ENCODE results near the gene DYRK1B. TPM values are rescaled to one million over a fixed set of nuclear protein-coding genes. Genes with fewer than 3 reads are reported as not detected.
"Not testable (repeated sequence)": the region's sequence is repeated elsewhere in the genome, so short reads cannot be mapped to it uniquely, and the experiment has no call there.

The DYRK1B gene
- 27.6 TPM for polyA plus RNA-seq
- long read RNA-seq, donor 1, partial matches to known transcripts: 0 of 5 reads
- long read RNA-seq, donor 1, other reads (novel, unspliced or antisense): 0 of 5 reads
- long read RNA-seq, donor 2, partial matches to known transcripts: 0 of 5 reads
- long read RNA-seq, donor 2, other reads (novel, unspliced or antisense): 0 of 5 reads
- long read RNA-seq, donor 3: 0 reads
- long read RNA-seq, donor 4, partial matches to known transcripts: 0 of 1 reads
- long read RNA-seq, donor 4, other reads (novel, unspliced or antisense): 0 of 1 reads
- long read RNA-seq, donor 5, partial matches to known transcripts: 0 of 7 reads
- long read RNA-seq, donor 5, other reads (novel, unspliced or antisense): 0 of 7 reads
- long read RNA-seq, donor 6, partial matches to known transcripts: 0 of 2 reads
- long read RNA-seq, donor 6, other reads (novel, unspliced or antisense): 0 of 2 reads
- long read RNA-seq, donor 7, partial matches to known transcripts: 0 of 1 reads
- long read RNA-seq, donor 7, other reads (novel, unspliced or antisense): 0 of 1 reads
- long read RNA-seq, donor 8, transcript DYRK1B-203 (11 exons, 2,007 nt): major isoform, 5 of 9 reads
- long read RNA-seq, donor 8, partial matches to known transcripts: 0 of 9 reads
- long read RNA-seq, donor 8, other reads (novel, unspliced or antisense): 0 of 9 reads
- long read RNA-seq, donor 9, partial matches to known transcripts: 0 of 5 reads
- long read RNA-seq, donor 9, other reads (novel, unspliced or antisense): 0 of 5 reads
- long read RNA-seq, donor 10, partial matches to known transcripts: 0 of 7 reads
- long read RNA-seq, donor 10, other reads (novel, unspliced or antisense): 0 of 7 reads
- long read RNA-seq, donor 11, partial matches to known transcripts: 0 of 3 reads
- long read RNA-seq, donor 11, other reads (novel, unspliced or antisense): 0 of 3 reads

- Histone ChIP-seq H3K4me3 (ENCODE audit: low read length) (peak within 1 kb of the TSS; percentile 87), H3K36me3 (ENCODE audit: control insufficient read depth, insufficient read depth, low read length) (peaks cover 70% of the 10 kb centered on the region), H3K27ac (ENCODE audit: low read length) (peak within 1 kb of the TSS; percentile 92), H3K9me3 (ENCODE audit: control insufficient read depth, low read depth, low read length) (no peaks in the 10 kb centered on the region), H3K4me1 (ENCODE audit: control insufficient read depth, insufficient read depth, low read length) (peaks cover 18% of the 10 kb centered on the region), H3K27me3 (ENCODE audit: control insufficient read depth, insufficient read depth, low read length) (no peaks in the 10 kb centered on the region)
- WGBS (ENCODE audit: insufficient coverage, low lambda C conversion rate): no CpG with 5 or more reads among the region's 59 CpGs
- DNase-seq: peak; percentile 98 to 99
Observed at GRCh38 chr19:39833464-39834286, at the start of gene DYRK1B. Gene DYRK1B (minus strand): TSS chr19:39834162. CDS start chr19:39831867, 2,295 bp downstream.

- WGBS (ENCODE audit: insufficient coverage, low lambda C conversion rate): no CpG with 5 or more reads among the region's 10 CpGs
Observed at GRCh38 chr19:39882645-39883044, 48.7 kb upstream of the DYRK1B start.

GRCh38 chr19:39881495-39882110 is 47.6 kb upstream of the DYRK1B start:
- H3K4me3 ChIP-seq (ENCODE audit: low read length); H3K9me3 ChIP-seq (ENCODE audit: control insufficient read depth, low read depth, low read length); H3K27ac ChIP-seq (ENCODE audit: low read length); H3K36me3 ChIP-seq (ENCODE audit: control insufficient read depth, insufficient read depth, low read length); H3K4me1 ChIP-seq (ENCODE audit: control insufficient read depth, insufficient read depth, low read length); H3K27me3 ChIP-seq (ENCODE audit: control insufficient read depth, insufficient read depth, low read length): not testable (repeated sequence)
- DNase-seq: peak in 1 of 2 donors; percentile 31
- WGBS (ENCODE audit: insufficient coverage, low lambda C conversion rate): no CpG with 5 or more reads among the region's 15 CpGs

More at GRCh38 chr19:39882645-39883044, 48.7 kb upstream of the DYRK1B start:
- H3K4me1 ChIP-seq (ENCODE audit: control insufficient read depth, insufficient read depth, low read length); H3K27ac ChIP-seq (ENCODE audit: low read length); DNase-seq; H3K4me3 ChIP-seq (ENCODE audit: low read length); H3K36me3 ChIP-seq (ENCODE audit: control insufficient read depth, insufficient read depth, low read length); H3K27me3 ChIP-seq (ENCODE audit: control insufficient read depth, insufficient read depth, low read length); H3K9me3 ChIP-seq (ENCODE audit: control insufficient read depth, low read depth, low read length): not testable (repeated sequence)

GRCh38 chr19:39880241-39880640 is 46.3 kb upstream of the DYRK1B start:
- DNase-seq; H3K4me1 ChIP-seq (ENCODE audit: control insufficient read depth, insufficient read depth, low read length); H3K4me3 ChIP-seq (ENCODE audit: low read length); H3K27ac ChIP-seq (ENCODE audit: low read length); H3K9me3 ChIP-seq (ENCODE audit: control insufficient read depth, low read depth, low read length); H3K27me3 ChIP-seq (ENCODE audit: control insufficient read depth, insufficient read depth, low read length); H3K36me3 ChIP-seq (ENCODE audit: control insufficient read depth, insufficient read depth, low read length): not testable (repeated sequence)
- no CpG with 5 or more reads among the region's 5 CpGs for whole genome bisulfite sequencing (ENCODE audit: insufficient coverage, low lambda C conversion rate)

GRCh38 chr19:39879796-39880195 is 45.8 kb upstream of the DYRK1B start:
- not testable (repeated sequence) for H3K4me3 ChIP-seq (ENCODE audit: low read length)

GRCh38 chr19:39878866-39879265 is 44.9 kb upstream of the DYRK1B start:
- DNase-seq; H3K27ac ChIP-seq (ENCODE audit: low read length); H3K4me1 ChIP-seq (ENCODE audit: control insufficient read depth, insufficient read depth, low read length); H3K9me3 ChIP-seq (ENCODE audit: control insufficient read depth, low read depth, low read length); H3K4me3 ChIP-seq (ENCODE audit: low read length); H3K36me3 ChIP-seq (ENCODE audit: control insufficient read depth, insufficient read depth, low read length); H3K27me3 ChIP-seq (ENCODE audit: control insufficient read depth, insufficient read depth, low read length): not testable (repeated sequence)
- WGBS (ENCODE audit: insufficient coverage, low lambda C conversion rate): no CpG with 5 or more reads among the region's 11 CpGs

More at GRCh38 chr19:39879796-39880195, 45.8 kb upstream of the DYRK1B start:
- not testable (repeated sequence) for H3K27ac ChIP-seq (ENCODE audit: low read length); DNase-seq; H3K9me3 ChIP-seq (ENCODE audit: control insufficient read depth, low read depth, low read length); H3K36me3 ChIP-seq (ENCODE audit: control insufficient read depth, insufficient read depth, low read length); H3K4me1 ChIP-seq (ENCODE audit: control insufficient read depth, insufficient read depth, low read length); H3K27me3 ChIP-seq (ENCODE audit: control insufficient read depth, insufficient read depth, low read length)
- WGBS (ENCODE audit: insufficient coverage, low lambda C conversion rate): no CpG with 5 or more reads among the region's 8 CpGs

GRCh38 chr19:39878398-39878797 is 44.4 kb upstream of the DYRK1B start:
- H3K4me1 ChIP-seq (ENCODE audit: control insufficient read depth, insufficient read depth, low read length): no peaks in the 10 kb centered on the region
- DNase-seq: no peak
- H3K36me3 ChIP-seq (ENCODE audit: control insufficient read depth, insufficient read depth, low read length): no peaks in the 10 kb centered on the region
- no peaks in the 10 kb centered on the region for H3K27me3 ChIP-seq (ENCODE audit: control insufficient read depth, insufficient read depth, low read length)
- WGBS (ENCODE audit: insufficient coverage, low lambda C conversion rate): 100% methylated on average over 1 of the region's 1 CpG
- no peak overlapping the region for H3K27ac ChIP-seq (ENCODE audit: low read length)
- H3K4me3 ChIP-seq (ENCODE audit: low read length): no peak overlapping the region
- no peaks in the 10 kb centered on the region for H3K9me3 ChIP-seq (ENCODE audit: control insufficient read depth, low read depth, low read length)

GRCh38 chr19:39877982-39878381 is 44.0 kb upstream of the DYRK1B start:
- not testable (repeated sequence) for H3K27ac ChIP-seq (ENCODE audit: low read length); H3K4me3 ChIP-seq (ENCODE audit: low read length); H3K36me3 ChIP-seq (ENCODE audit: control insufficient read depth, insufficient read depth, low read length); H3K4me1 ChIP-seq (ENCODE audit: control insufficient read depth, insufficient read depth, low read length); H3K27me3 ChIP-seq (ENCODE audit: control insufficient read depth, insufficient read depth, low read length); DNase-seq; H3K9me3 ChIP-seq (ENCODE audit: control insufficient read depth, low read depth, low read length)
- WGBS (ENCODE audit: insufficient coverage, low lambda C conversion rate): no CpG with 5 or more reads among the region's 17 CpGs

- not testable (repeated sequence) for H3K9me3 ChIP-seq (ENCODE audit: control insufficient read depth, low read depth, low read length); H3K4me1 ChIP-seq (ENCODE audit: control insufficient read depth, insufficient read depth, low read length); H3K27ac ChIP-seq (ENCODE audit: low read length); H3K4me3 ChIP-seq (ENCODE audit: low read length); H3K27me3 ChIP-seq (ENCODE audit: control insufficient read depth, insufficient read depth, low read length); H3K36me3 ChIP-seq (ENCODE audit: control insufficient read depth, insufficient read depth, low read length); DNase-seq
- WGBS (ENCODE audit: insufficient coverage, low lambda C conversion rate): 83% methylated on average over 1 of the region's 14 CpGs
Observed at GRCh38 chr19:39877488-39877887, 43.5 kb upstream of the DYRK1B start.

All from large intestine (tissue), 12 donors.